PC-3 (cell line): ENCODE data around the gene BSPH1.

ENCODE experiments used
- CTCF ChIP-seq: fragments of 300-600 bp; sonication (generic); conservative IDR thresholded peaks from 2 replicates; pipeline ENCODE4 v1.5.1; 2017; ENCODE audit warnings: antibody characterized with exemption, low read depth, mild to moderate bottlenecking, low read length
- EZH2 ChIP-seq: fragments of 300-600 bp; sonication (generic); IDR thresholded peaks from one replicate; pipeline ENCODE4 v1.6.1; 2017; ENCODE audit warnings: antibody characterized with exemption, mild to moderate bottlenecking, low read length; ENCODE audit not compliant: unreplicated experiment

DNA sequence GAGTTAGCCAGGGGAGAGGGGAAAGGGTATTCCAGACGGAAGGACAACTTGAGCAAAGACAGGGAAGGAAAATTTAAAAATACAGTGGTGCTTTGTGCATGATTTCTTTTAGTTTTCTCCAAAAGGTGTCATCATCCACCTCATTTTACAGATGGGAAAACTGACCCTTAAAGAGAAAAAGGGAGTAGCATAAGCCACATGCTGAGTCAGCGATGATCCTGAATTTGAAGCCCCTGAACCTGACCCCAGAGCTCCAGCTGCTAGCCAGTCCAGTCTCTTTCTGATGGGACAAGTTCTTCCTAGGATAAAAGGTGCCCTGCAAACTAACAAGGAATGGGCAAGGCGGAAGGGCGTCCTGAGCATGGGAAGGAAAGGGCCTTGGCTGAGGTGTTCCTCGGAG is 41.6 kb upstream of the BSPH1 start:
- TF ChIP-seq CTCF (no peak), EZH2 (no peak)
